Measurements from ENCODE around the gene CLIP2.

- TF ChIP-seq POLR2A (IDR thresholded peaks at IDR 0.05): no peak
- TF ChIP-seq POLR2AphosphoS5 (IDR thresholded peaks at IDR 0.05): no peak
These were observed 109.8 kb downstream of the CLIP2 start for GRCh38 chr7:74399006-74399405.

Measured in sigmoid colon (tissue), 4 donors.